ENCODE results near the gene PODNL1.
"Not testable (repeated sequence)": the region's sequence is repeated elsewhere in the genome, so short reads cannot be mapped to it uniquely, and the experiment has no call there.

PODNL1 gene

GRCh38 chr19:13976446-13976845, 38.2 kb upstream of the PODNL1 start:
- Histone ChIP-seq H3K79me2 (ENCODE audit: insufficient read depth, low read length) (no peaks in the 10 kb centered on the region), H3K36me3 (ENCODE audit: insufficient read depth, low read length) (peaks cover 53% of the 10 kb centered on the region), H3K9ac (ENCODE audit: low read depth, low read length) (no peak overlapping the region), H3K27ac (ENCODE audit: low read length) (no peak overlapping the region), H3K9me3 (ENCODE audit: insufficient read depth, low read length, severe bottlenecking) (no peaks in the 10 kb centered on the region), H3K27me3 (ENCODE audit: insufficient read depth, low read length, poor library complexity) (no peaks in the 10 kb centered on the region), H2AFZ (ENCODE audit: low read depth, low read length) (no peak overlapping the region), H3K4me3 (ENCODE audit: low read depth in 1 of 2, low read length in 2 of 2) (no peak overlapping the region), H3K4me2 (ENCODE audit: insufficient read depth, low read length) (no peak overlapping the region), H4K20me1 (ENCODE audit: insufficient read depth, low read length) (no peaks in the 10 kb centered on the region), H3K4me1 (ENCODE audit: insufficient read depth, low read length) (no peaks in the 10 kb centered on the region)
- ATAC-seq (ENCODE audit: insufficient read depth, low read depth), result no peak
- no peak for DNase-seq
- no peak for TF ChIP-seq EZH2 (IDR thresholded peaks at IDR 0.05; ENCODE audit: borderline replicate concordance, low read depth, low read length, severe bottlenecking)

DNA sequence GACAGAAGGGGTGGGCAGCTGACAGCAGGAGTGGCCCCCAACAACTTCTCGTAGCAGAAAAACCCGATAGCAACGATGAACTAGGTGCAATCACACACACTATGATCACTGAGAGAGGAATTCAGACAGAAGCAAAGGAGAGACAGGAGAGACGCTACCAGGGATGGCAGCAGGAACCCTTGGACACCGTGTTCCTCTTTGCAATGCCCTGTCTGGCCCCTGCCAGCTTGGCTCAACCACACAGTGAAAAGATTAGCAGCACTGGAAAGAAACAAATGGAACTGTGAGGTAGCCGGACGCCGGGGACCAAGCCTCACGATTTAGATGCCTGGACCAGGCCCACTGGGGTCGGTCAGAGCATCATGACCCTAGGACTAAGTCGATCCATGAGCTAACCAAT, 37.7 kb upstream of the PODNL1 start:
- no peak for DNase-seq
- no peak for ATAC-seq (ENCODE audit: insufficient read depth, low read depth)
- no peak overlapping the region for H3K9ac ChIP-seq (ENCODE audit: low read depth, low read length)

GRCh38 chr19:13974073-13974472, 35.9 kb upstream of the PODNL1 start:
- H3K27ac ChIP-seq (ENCODE audit: low read length), result no peak overlapping the region
- no peak overlapping the region for H2AFZ ChIP-seq (ENCODE audit: low read depth, low read length)
- H3K9me3 ChIP-seq (ENCODE audit: insufficient read depth, low read length, severe bottlenecking), result no peaks in the 10 kb centered on the region
- H3K4me3 ChIP-seq (ENCODE audit: low read depth in 1 of 2, low read length in 2 of 2), result no peak overlapping the region
- no peaks in the 10 kb centered on the region for H4K20me1 ChIP-seq (ENCODE audit: insufficient read depth, low read length)
- peaks cover 50% of the 10 kb centered on the region for H3K36me3 ChIP-seq (ENCODE audit: insufficient read depth, low read length)
- H3K9ac ChIP-seq (ENCODE audit: low read depth, low read length), result no peak overlapping the region
- H3K79me2 ChIP-seq (ENCODE audit: insufficient read depth, low read length), result no peaks in the 10 kb centered on the region
- ATAC-seq (ENCODE audit: insufficient read depth, low read depth), result peak; percentile 74
- H3K27me3 ChIP-seq (ENCODE audit: insufficient read depth, low read length, poor library complexity), result no peaks in the 10 kb centered on the region
- peak; percentile 47 for DNase-seq
- H3K4me1 ChIP-seq (ENCODE audit: insufficient read depth, low read length), result no peaks in the 10 kb centered on the region
- TF ChIP-seq, protein P1, sequence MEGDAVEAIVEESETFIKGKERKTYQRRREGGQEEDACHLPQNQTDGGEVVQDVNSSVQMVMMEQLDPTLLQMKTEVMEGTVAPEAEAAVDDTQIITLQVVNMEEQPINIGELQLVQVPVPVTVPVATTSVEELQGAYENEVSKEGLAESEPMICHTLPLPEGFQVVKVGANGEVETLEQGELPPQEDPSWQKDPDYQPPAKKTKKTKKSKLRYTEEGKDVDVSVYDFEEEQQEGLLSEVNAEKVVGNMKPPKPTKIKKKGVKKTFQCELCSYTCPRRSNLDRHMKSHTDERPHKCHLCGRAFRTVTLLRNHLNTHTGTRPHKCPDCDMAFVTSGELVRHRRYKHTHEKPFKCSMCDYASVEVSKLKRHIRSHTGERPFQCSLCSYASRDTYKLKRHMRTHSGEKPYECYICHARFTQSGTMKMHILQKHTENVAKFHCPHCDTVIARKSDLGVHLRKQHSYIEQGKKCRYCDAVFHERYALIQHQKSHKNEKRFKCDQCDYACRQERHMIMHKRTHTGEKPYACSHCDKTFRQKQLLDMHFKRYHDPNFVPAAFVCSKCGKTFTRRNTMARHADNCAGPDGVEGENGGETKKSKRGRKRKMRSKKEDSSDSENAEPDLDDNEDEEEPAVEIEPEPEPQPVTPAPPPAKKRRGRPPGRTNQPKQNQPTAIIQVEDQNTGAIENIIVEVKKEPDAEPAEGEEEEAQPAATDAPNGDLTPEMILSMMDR (IDR thresholded peaks at IDR 0.05; ENCODE audit: borderline replicate concordance, extremely low read depth, low read length, poor library complexity, severe bottlenecking), result no peak
- TF ChIP-seq EZH2 (IDR thresholded peaks at IDR 0.05; ENCODE audit: borderline replicate concordance, low read depth, low read length, severe bottlenecking), result no peak
- no peak overlapping the region for H3K4me2 ChIP-seq (ENCODE audit: insufficient read depth, low read length)

More for the DNA sequence above, 37.7 kb upstream of the PODNL1 start:
- Histone ChIP-seq H3K4me2 (ENCODE audit: insufficient read depth, low read length) (no peak overlapping the region), H3K36me3 (ENCODE audit: insufficient read depth, low read length) (peaks cover 52% of the 10 kb centered on the region), H2AFZ (ENCODE audit: low read depth, low read length) (no peak overlapping the region), H3K4me3 (ENCODE audit: low read depth in 1 of 2, low read length in 2 of 2) (no peak overlapping the region), H4K20me1 (ENCODE audit: insufficient read depth, low read length) (no peaks in the 10 kb centered on the region), H3K9me3 (ENCODE audit: insufficient read depth, low read length, severe bottlenecking) (no peaks in the 10 kb centered on the region), H3K4me1 (ENCODE audit: insufficient read depth, low read length) (no peaks in the 10 kb centered on the region), H3K27me3 (ENCODE audit: insufficient read depth, low read length, poor library complexity) (no peaks in the 10 kb centered on the region), H3K79me2 (ENCODE audit: insufficient read depth, low read length) (no peaks in the 10 kb centered on the region), H3K27ac (ENCODE audit: low read length) (no peak overlapping the region)
- TF ChIP-seq, protein P1 (IDR thresholded peaks at IDR 0.05; ENCODE audit: borderline replicate concordance, extremely low read depth, low read length, poor library complexity, severe bottlenecking), result no peak
- TF ChIP-seq EZH2 (IDR thresholded peaks at IDR 0.05; ENCODE audit: borderline replicate concordance, low read depth, low read length, severe bottlenecking), result no peak

- not testable (repeated sequence) for ATAC-seq (ENCODE audit: insufficient read depth, low read depth); H3K4me1 ChIP-seq (ENCODE audit: insufficient read depth, low read length); H3K27ac ChIP-seq (ENCODE audit: low read length); H2AFZ ChIP-seq (ENCODE audit: low read depth, low read length); H3K27me3 ChIP-seq (ENCODE audit: insufficient read depth, low read length, poor library complexity); DNase-seq; H4K20me1 ChIP-seq (ENCODE audit: insufficient read depth, low read length); H3K79me2 ChIP-seq (ENCODE audit: insufficient read depth, low read length); H3K9ac ChIP-seq (ENCODE audit: low read depth, low read length); H3K4me3 ChIP-seq (ENCODE audit: low read depth in 1 of 2, low read length in 2 of 2); H3K4me2 ChIP-seq (ENCODE audit: insufficient read depth, low read length); H3K9me3 ChIP-seq (ENCODE audit: insufficient read depth, low read length, severe bottlenecking)
- peaks cover 56% of the 10 kb centered on the region for H3K36me3 ChIP-seq (ENCODE audit: insufficient read depth, low read length)
Measured at GRCh38 chr19:13973479-13973878, 35.3 kb upstream of the PODNL1 start.

Measured in DND-41 (cell line).